Neural crest cell (in vitro differentiated cells): Measurements from ENCODE around the gene SERF1B. TPM values are rescaled to one million over a fixed set of nuclear protein-coding genes. Genes with fewer than 3 reads are reported as not detected.

ENCODE experiments used
- total RNA-seq: library from RNA; stranded (reverse); gene quantifications from 2 replicates; pipeline ENCODE4 v1.2.1, GENCODE V29; 2021

The SERF1B gene
- total RNA-seq, 1 donor from 2014 or later: 44.3 TPM

Other genes with a start within 250 kb of the SERF1B start
- 35.9 and 52.4 TPM in 2 replicates for gene SMN2, start 24.4 kb downstream of the SERF1B start, total RNA-seq